Hematopoietic multipotent progenitor cell treated with erythropoietin and hydrocortisone succinate and interleukin-3 and kit ligand, for 4 days (in vitro differentiated cells): ENCODE data around the gene RGR.

ENCODE experiments used
- DNase-seq: peaks from one replicate; pipeline ENCODE4 v3.0.0-alpha.2; 2015

Gene RGR

DNA sequence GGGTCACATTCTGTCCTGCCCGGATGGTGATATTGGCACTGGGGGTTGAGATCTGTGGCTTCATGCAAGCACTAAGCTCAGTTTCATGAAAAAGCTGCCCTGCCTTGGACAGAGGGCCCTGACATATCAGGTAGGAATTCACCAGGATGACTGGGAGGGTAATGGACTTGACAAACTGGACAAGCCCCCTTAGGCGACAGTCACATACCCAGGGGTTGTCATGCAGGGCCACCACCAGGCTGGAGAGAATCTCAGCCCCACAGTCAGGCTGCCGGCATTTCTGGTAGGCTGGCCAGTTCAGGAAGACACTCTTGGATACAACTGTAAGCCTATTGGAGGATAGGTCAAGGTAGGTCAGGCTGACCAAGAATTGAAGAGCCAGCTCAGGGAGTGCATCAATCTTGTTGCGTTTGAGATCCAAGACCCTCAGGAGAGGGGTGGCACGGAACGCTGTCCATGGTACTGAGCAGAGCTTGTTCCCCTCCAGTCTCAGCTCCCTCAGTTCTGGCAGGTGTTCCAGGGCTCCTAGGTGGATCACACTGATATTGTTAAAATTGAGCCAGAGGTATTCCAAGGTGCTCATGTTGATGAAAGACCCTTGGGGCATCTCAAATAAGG, 20.3 kb upstream of the RGR start:
- peak; percentile 35 for DNase-seq

DNA sequence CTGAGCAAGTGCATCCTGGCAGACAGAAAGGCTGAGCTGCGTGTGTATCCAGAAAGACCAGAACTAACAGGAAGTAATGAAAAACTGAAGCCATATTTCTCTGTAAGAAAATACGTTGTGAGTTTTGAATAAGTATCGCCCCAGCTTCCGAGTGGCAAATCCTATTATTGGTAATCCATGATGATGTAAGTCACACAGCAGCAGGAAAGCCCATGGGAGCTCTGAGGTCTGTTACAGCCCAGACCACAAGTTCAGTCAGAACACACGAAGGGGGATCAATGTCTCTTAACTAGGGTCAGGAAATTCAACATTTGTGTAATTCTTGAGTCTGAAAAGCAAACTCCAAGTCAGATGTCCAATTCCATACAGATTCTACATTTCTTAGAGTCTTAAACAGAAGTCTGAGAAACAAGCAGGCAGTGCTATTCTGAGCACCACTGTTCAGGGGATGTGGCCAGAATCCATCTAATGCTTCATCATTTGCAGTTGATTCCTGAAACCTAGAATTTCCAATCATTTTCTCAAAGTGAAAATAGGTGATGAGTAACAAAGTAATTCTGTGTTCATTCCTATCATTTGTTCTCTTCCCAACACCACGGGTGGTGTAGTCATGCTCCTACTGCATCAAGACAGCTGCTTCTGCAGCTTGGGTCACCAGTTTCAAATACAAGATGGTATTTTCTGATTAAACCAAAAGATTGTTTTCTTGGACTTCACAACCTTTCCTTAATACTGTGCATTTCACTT, 19.3 kb upstream of the RGR start, which contains the start of gene LRIT2:
LRIT2 (minus strand) TSS at position 118 of the 747 bp plus-strand sequence; CDS start at position 94, 24 bp downstream.
- DNase-seq = no peak

- DNase-seq = no peak
Observed at GRCh38 chr10:84226616-84227015, 18.2 kb upstream of the RGR start.

- no peak for DNase-seq
Observed at GRCh38 chr10:84227810-84228209, 17.0 kb upstream of the RGR start.

- no peak for DNase-seq
Observed at GRCh38 chr10:84230359-84230758, 14.5 kb upstream of the RGR start.

GRCh38 chr10:84232376-84232775, 12.5 kb upstream of the RGR start:
- no peak for DNase-seq

DNA sequence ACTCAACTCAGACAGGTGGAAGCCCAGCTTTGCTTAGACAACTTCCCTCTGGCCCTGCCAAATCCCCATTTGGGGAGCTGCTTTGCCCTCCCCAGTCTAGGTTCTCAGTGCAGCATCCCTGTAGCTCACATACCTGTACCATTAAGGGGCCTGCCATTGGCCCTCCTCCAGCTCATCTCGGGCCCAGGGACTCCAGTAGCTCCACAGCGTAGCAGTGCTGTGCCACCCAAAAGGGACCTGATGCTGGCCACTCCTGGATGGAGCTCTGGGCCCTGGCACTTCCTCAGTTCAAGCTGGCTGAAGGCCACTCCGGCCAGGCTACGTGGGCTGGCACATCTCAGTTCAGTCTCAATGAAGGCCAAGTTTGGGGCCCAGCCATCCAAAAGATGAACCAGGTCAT, 10.9 kb upstream of the RGR start:
- no peak for DNase-seq

- no peak for DNase-seq
Observed at GRCh38 chr10:84234479-84234878, 10.4 kb upstream of the RGR start.

DNA sequence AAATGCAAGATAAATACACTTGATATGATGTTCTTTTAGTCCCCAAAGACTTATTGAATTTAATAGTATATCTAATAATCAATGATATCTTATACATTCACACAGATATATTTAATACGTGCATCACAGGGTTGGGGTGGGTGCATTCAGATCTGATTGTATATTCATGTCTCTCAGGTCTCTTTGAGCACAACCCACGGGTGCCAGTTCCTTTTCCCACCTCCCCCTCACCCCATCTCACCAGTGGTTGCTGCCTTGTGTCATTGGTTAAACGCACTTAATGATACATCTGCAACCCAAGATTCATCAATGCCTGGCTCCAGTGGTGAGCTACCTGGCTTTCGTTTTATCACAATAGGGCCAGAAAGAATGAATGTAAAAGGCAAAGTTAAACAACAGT, 9.8 kb upstream of the RGR start:
- no peak for DNase-seq

GRCh38 chr10:84236807-84237198, 8.1 kb upstream of the RGR start:
- no peak for DNase-seq

- peak; percentile 18 for DNase-seq
Observed at GRCh38 chr10:84237199-84238051, 7.4 kb upstream of the RGR start.

- no peak for DNase-seq
Observed at GRCh38 chr10:84238909-84239308, 5.9 kb upstream of the RGR start.

GRCh38 chr10:84241185-84241790, 3.6 kb upstream of the RGR start, which contains the start of gene LRIT1:
TSS of gene LRIT1 (minus strand) at chr10:84241546. CDS start at chr10:84241439, 107 bp downstream.
- no peak for DNase-seq

DNA sequence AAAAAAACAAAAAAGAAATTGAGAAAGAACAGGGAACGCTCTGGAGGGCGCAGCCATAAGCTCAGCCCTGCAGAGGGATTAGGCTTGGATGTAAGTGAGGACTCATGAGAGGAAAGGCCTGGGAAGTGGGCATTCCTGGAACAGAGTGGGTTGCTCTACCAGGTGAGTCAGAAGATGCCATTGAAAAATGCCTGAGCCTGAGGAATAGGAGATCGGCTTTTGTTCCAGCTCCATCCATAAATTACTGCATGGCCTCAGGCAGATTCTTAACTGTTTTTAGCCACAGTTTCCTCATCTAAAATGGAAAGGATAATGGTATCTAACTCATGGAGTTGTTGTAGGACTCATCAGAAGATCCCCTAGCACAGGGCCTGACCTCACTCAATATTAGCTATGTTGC, 1.1 kb upstream of the RGR start:
- DNase-seq = no peak

GRCh38 chr10:84247496-84247895, 2.6 kb downstream of the RGR start:
- DNase-seq = no peak

GRCh38 chr10:84248794-84249193, 3.9 kb downstream of the RGR start:
- no peak for DNase-seq

- DNase-seq = no peak
Observed at GRCh38 chr10:84254552-84255478, 10.0 kb downstream of the RGR start.

- DNase-seq = peak; percentile 72
Observed at GRCh38 chr10:84256510-84257342, 11.9 kb downstream of the RGR start.

DNA sequence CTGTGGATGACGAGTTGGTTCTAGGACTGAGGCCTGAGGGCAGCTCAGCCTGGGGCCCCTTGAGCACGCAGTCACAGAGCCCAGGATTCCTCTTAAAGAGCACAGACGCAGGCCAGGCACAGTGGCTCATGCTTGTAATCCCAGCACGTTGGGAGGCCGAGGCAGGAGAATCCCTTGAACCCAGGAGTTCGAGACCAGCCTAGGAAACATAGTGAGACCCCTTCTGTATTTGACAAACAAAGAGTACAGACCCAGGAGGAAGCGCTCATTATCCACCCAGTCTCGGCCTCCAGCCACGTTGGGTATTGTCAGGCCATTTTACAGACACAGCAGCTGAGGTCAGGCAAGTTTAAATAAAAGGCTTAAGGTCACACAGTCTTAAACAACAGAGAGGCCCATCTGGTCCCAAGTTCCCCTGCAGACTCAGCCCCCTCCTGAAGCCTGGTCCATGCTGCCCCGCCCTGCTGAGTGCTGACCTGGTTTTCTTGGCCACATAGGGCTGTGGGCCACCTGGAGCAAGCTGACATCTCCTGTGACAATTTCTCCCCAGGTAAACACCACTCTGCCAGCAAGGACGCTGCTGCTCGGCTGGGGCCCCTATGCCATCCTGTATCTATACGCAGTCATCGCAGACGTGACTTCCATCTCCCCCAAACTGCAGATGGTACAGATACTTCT, 12.6 kb downstream of the RGR start:
- no peak for DNase-seq

DNA sequence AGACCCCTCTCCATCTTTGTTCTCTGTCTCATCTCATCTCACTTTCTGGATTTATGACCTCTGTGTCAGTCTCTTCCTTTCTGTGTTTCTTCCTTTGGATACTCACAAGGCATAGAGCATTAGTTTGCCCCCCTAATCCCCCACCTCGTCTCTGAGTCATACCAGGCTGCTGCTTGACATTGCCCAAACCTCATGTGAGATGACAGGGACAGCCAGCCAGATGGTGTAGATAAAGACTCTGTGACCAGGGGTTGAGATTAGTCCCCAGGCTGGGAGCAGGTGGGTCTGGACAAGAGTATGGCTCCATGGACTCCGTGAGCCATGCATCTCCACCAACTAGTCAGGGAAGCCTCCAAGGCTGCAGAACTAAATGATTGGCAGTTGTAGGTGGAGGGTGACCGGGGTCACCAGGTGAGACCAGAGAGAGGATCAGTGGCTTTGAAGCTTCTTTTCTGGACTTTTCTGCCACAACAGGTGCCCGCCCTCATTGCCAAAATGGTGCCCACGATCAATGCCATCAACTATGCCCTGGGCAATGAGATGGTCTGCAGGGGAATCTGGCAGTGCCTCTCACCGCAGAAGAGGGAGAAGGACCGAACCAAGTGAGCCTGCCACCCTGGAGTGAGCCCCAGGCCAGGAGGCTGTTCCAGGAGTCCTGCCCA, 13.3 kb downstream of the RGR start:
- no peak for DNase-seq
